GM18861 (cell line): ENCODE data around the gene PCDHGA3.
"Not testable (repeated sequence)": the region's sequence is repeated elsewhere in the genome, so short reads cannot be mapped to it uniquely, and the experiment has no call there.

ENCODE experiments used
- ATAC-seq: cut with Tn5 transposase; IDR thresholded peaks from one replicate; pipeline ENCODE4 v1.9.1; 2021; ENCODE audit not compliant: unreplicated experiment

Gene PCDHGA3

DNA sequence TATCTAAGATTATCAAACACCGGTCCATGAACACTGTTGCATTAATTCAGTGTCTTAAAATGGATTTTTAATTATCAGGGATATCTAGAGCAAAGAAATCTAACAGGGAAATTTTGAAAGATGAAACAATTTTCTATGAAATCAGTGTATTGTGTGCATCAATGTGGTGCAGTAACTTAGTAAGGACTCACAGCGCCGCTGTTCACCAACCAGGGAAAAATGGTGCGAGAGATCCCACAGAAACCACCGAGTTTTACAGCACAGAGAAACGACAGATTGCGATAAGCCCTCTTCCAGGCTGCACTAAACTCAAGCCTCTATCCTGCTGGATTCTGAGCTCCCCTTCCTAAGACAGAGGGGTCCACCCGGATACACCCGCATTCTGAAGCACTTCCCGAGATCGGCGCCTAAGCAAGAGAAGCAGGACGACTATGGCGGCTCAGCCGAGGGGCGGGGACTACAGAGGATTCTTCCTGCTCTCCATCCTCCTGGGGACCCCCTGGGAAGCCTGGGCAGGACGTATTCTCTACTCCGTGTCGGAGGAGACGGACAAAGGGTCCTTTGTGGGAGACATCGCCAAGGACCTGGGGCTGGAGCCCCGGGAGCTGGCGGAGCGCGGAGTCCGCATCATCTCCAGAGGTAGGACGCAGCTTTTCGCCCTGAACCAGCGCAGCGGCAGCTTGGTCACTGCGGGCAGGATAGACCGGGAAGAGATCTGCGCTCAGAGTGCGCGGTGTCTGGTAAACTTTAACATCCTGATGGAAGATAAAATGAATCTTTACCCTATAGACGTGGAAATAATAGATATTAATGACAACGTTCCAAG, 39.1 kb downstream of the PCDHGA3 start, which contains the start of gene PCDHGA7:
TSS of gene PCDHGA7 (plus strand) at position 274 of the 826 bp plus-strand sequence. CDS start at position 432, 158 bp downstream.
- no peak for ATAC-seq

DNA sequence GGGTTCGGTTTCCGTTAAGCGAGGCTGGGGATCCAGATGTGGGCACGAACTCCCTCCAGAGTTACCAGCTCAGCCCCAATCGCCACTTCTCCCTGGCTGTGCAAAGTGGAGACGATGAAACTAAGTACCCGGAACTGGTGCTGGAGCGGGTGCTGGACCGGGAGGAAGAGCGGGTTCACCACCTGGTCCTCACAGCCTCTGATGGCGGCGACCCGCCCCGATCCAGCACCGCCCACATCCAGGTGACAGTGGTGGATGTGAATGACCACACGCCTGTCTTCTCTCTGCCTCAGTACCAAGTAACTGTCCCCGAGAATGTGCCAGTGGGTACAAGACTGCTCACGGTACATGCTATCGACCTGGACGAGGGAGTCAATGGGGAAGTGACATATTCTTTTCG, 39.7 kb downstream of the PCDHGA3 start:
- no peak for ATAC-seq

DNA sequence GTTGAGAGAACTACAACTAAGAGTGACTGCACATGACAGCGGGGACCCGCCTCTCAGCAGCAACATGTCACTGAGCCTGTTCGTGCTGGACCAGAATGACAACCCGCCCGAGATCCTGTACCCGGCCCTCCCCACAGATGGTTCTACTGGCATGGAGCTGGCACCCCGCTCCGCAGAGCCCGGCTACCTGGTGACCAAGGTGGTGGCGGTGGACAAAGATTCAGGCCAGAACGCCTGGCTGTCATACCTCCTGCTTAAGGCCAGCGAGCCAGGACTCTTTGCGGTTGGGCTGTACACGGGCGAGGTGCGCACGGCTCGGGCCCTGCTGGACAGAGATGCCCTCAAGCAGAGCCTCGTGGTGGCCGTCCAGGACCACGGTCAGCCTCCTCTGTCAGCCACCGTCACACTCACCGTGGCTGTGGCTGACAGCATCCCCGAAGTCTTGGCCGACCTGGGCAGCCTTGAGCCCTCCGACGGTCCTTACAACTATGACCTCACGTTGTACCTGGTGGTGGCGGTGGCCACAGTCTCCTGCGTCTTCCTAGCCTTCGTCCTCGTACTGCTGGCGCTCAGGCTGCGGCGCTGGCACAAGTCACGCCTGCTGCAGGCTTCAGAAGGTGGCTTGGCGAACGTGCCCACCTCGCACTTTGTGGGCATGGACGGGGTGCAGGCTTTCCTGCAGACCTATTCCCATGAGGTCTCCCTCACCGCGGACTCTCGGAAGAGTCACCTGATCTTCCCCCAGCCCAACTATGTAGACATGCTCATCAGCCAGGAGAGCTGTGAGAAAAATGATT, 41.0 kb downstream of the PCDHGA3 start:
- ATAC-seq, result no peak

DNA sequence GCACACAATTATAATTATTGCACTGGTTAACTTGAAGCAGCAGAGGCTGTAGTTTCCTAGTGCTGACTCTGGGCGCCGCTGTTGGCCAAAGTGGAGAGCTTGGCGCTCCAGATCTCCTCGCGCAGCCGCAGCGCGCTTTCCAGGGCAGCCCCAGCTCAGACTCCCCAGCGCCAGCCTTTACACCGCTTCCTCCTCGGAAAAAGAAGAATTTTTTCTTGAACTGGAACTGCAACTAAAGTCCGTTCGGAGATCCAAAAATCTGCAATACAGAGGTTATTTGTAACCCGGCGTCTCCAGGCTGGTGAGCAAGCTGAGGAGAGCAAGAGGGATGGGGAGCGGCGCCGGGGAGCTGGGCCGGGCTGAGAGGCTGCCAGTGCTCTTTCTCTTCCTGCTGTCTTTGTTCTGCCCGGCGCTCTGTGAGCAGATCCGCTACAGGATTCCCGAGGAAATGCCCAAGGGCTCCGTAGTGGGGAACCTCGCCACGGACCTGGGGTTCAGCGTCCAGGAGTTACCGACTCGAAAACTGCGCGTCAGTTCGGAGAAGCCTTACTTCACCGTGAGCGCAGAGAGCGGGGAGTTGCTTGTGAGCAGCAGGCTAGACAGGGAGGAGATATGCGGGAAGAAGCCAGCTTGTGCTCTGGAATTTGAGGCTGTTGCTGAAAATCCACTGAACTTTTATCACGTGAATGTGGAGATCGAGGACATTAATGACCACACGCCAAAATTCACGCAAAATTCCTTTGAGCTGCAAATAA, 44.1 kb downstream of the PCDHGA3 start, which contains the start of gene PCDHGB4:
TSS of gene PCDHGB4 (plus strand) at position 142 of the 755 bp plus-strand sequence. CDS start at position 329, 187 bp downstream.
- not testable (repeated sequence) for ATAC-seq

DNA sequence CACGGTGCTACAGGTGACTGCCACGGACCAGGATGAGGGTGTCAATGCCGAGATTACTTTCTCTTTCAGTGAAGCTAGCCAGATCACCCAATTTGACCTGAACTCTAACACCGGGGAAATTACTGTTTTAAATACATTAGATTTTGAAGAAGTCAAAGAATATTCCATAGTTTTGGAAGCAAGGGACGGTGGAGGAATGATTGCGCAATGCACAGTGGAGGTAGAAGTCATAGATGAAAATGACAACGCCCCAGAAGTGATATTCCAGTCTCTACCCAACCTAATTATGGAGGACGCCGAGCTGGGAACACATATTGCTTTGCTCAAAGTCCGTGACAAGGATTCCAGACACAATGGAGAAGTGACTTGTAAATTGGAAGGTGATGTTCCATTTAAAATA, 45.0 kb downstream of the PCDHGA3 start:
- no peak for ATAC-seq

DNA sequence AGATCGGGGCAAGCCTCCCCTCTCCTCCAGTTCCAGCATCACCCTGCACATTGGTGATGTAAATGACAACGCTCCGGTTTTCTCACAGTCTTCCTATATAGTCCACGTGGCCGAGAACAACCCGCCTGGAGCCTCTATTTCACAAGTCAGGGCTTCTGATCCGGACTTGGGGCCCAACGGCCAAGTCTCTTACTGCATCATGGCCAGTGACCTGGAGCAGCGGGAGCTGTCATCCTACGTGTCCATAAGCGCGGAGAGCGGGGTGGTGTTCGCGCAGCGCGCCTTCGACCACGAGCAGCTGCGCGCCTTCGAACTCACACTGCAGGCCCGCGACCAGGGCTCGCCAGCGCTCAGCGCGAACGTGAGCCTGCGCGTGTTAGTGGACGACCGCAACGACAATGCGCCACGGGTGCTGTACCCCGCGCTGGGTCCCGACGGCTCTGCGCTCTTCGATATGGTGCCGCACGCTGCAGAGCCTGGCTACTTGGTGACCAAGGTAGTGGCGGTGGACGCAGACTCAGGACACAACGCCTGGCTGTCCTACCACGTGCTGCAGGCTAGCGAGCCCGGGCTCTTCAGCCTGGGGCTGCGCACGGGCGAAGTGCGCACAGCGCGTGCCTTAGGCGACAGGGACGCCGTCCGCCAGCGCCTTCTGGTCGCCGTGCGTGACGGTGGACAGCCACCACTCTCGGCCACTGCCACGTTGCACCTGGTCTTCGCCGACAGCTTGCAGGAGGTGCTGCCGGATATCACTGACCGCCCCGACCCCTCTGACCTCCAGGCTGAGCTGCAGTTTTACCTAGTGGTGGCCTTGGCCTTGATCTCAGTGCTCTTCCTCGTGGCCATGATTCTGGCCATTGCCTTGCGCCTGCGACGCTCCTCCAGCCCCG, 45.8 kb downstream of the PCDHGA3 start:
- no peak for ATAC-seq

DNA sequence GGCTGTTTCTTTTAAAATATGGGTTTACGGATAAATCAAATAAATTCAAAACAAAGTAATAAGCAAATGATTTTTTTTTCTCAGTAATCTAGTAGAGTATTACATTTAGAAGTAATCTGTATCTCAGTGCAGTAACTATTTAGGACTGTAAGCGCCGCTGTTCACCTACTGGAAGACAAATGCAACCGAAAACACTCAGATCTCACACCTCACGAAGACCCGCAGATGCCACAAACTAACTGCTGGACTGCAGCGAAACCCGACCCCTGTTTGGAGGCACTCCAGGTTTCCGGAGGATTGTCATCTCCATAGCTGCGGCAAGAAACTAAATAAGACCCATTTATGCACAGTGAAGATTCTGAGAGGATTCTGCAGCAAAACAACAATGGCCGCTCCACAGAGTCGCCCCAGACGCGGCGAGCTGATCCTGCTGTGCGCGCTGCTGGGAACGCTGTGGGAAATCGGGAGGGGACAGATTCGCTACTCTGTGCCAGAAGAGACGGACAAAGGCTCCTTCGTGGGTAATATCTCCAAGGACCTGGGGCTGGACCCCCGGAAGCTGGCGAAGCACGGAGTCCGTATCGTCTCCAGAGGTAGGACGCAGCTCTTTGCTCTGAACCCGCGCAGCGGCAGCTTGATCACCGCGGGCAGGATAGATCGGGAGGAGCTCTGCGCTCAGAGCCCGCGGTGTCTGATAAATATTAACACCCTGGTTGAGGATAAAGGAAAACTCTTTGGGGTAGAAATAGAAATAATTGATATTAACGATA, 49.0 kb downstream of the PCDHGA3 start, which contains the start of gene PCDHGA8:
TSS of gene PCDHGA8 (plus strand) at position 205 of the 770 bp plus-strand sequence. CDS start at position 386, 181 bp downstream.
- no peak for ATAC-seq

DNA sequence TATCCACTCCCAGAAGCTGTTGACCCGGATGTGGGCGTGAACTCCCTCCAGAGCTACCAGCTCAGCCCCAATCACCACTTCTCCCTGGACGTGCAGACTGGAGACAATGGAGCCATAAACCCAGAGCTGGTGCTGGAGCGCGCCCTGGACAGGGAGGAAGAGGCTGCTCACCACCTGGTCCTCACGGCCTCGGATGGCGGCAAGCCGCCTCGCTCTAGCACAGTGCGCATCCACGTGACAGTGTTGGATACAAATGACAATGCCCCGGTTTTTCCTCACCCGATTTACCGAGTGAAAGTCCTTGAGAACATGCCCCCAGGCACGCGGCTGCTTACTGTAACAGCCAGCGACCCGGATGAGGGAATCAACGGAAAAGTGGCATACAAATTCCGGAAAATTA, 49.6 kb downstream of the PCDHGA3 start:
- ATAC-seq, result no peak

DNA sequence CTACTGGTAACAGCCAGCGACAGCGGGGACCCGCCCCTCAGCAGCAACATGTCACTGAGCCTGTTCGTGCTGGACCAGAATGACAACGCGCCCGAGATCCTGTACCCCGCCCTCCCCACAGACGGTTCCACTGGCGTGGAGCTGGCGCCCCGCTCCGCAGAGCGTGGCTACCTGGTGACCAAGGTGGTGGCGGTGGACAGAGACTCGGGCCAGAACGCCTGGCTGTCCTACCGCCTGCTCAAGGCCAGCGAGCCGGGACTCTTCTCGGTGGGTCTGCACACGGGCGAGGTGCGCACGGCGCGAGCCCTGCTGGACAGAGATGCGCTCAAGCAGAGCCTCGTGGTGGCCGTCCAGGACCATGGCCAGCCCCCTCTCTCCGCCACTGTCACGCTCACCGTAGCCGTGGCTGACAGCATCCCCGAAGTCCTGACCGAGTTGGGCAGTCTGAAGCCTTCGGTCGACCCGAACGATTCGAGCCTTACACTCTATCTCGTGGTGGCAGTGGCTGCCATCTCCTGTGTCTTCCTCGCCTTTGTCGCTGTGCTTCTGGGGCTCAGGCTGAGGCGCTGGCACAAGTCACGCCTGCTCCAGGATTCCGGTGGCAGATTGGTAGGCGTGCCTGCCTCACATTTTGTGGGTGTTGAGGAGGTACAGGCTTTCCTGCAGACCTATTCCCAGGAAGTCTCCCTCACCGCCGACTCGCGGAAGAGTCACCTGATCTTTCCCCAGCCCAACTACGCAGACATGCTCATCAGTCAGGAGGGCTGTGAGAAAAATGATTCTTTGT, 51.0 kb downstream of the PCDHGA3 start:
- ATAC-seq, result not testable (repeated sequence)
